Activated T-helper 17 cell treated with anti-CD3 and anti-CD28 coated beads, Interleukin-2, amount 50 U/mL, for 72 hours (primary cell): ENCODE measurements around the gene ARF3. TPM values are rescaled to one million over a fixed set of nuclear protein-coding genes. Genes with fewer than 3 reads are reported as not detected.

Experiments
- ATAC-seq: fragments of 150-1000 bp; cut with Tn5 transposase; replicated peaks from 2 replicates; pipeline ENCODE4 v1.10.0; 2021; ENCODE audit warnings: mild to moderate bottlenecking, moderate library complexity
- H3K27ac Mint-ChIP-seq: one replicate; pipeline ENCODE4 v1.8.0; 2022; ENCODE audit warnings: mixed read lengths
- H3K27me3 Mint-ChIP-seq: one replicate; pipeline ENCODE4 v1.8.0; 2022; ENCODE audit warnings: mixed read lengths
- H3K36me3 Mint-ChIP-seq: one replicate; pipeline ENCODE4 v1.8.0; 2022; ENCODE audit warnings: low read depth, mild to moderate bottlenecking, mixed read lengths
- H3K4me1 Mint-ChIP-seq: one replicate; pipeline ENCODE4 v1.8.0; 2022; ENCODE audit warnings: mixed read lengths
- H3K4me3 Mint-ChIP-seq: one replicate; pipeline ENCODE4 v1.8.0; 2022; ENCODE audit warnings: mild to moderate bottlenecking, mixed read lengths
- H3K9me3 Mint-ChIP-seq: one replicate; pipeline ENCODE4 v1.8.0; 2022; ENCODE audit warnings: mixed read lengths
- total RNA-seq, 2 donors: library from RNA; stranded (reverse); gene quantifications; one replicate each; pipeline ENCODE4 v1.2.3, GENCODE V29; 2022

Gene ARF3
- total RNA-seq, 2 donors from 2014 or later = 84.1 to 128 TPM

- H3K9me3 Mint-ChIP-seq = no peaks in the 10 kb centered on the region
- ATAC-seq = no peak
- peaks cover 36% of the 10 kb centered on the region for H3K27me3 Mint-ChIP-seq
- no peak overlapping the region for H3K4me3 Mint-ChIP-seq
- H3K27ac Mint-ChIP-seq = peak overlapping the region; percentile 0
- no peaks in the 10 kb centered on the region for H3K36me3 Mint-ChIP-seq
- peaks cover 11% of the 10 kb centered on the region for H3K4me1 Mint-ChIP-seq
Observed at GRCh38 chr12:48990552-48990951, 33.3 kb upstream of the ARF3 start.

- no peaks in the 10 kb centered on the region for H3K36me3 Mint-ChIP-seq
- peak; percentile 88 for ATAC-seq
- H3K27ac Mint-ChIP-seq = no peak overlapping the region
- no peaks in the 10 kb centered on the region for H3K9me3 Mint-ChIP-seq
- H3K4me1 Mint-ChIP-seq = peaks cover 4% of the 10 kb centered on the region
- no peak overlapping the region for H3K4me3 Mint-ChIP-seq
- peaks cover 25% of the 10 kb centered on the region for H3K27me3 Mint-ChIP-seq
Observed at GRCh38 chr12:48988030-48988649, 30.9 kb upstream of the ARF3 start.

GRCh38 chr12:48986720-48987291 lies 29.5 kb upstream of the ARF3 start:
- peaks cover 4% of the 10 kb centered on the region for H3K36me3 Mint-ChIP-seq
- peaks cover 12% of the 10 kb centered on the region for H3K4me1 Mint-ChIP-seq
- no peak for ATAC-seq
- H3K27ac Mint-ChIP-seq = no peak overlapping the region
- H3K9me3 Mint-ChIP-seq = no peaks in the 10 kb centered on the region
- peaks cover 32% of the 10 kb centered on the region for H3K27me3 Mint-ChIP-seq
- no peak overlapping the region for H3K4me3 Mint-ChIP-seq

- H3K27me3 Mint-ChIP-seq = peaks cover 36% of the 10 kb centered on the region
- no peaks in the 10 kb centered on the region for H3K9me3 Mint-ChIP-seq
- peaks cover 17% of the 10 kb centered on the region for H3K4me1 Mint-ChIP-seq
- peaks cover 9% of the 10 kb centered on the region for H3K36me3 Mint-ChIP-seq
- ATAC-seq = no peak
- H3K27ac Mint-ChIP-seq = no peak overlapping the region
- H3K4me3 Mint-ChIP-seq = no peak overlapping the region
Observed at GRCh38 chr12:48985901-48986300, 28.6 kb upstream of the ARF3 start.

GRCh38 chr12:48985475-48985897 lies 28.2 kb upstream of the ARF3 start:
- Mint-ChIP-seq H3K4me1 (peaks cover 17% of the 10 kb centered on the region), H3K9me3 (no peaks in the 10 kb centered on the region), H3K27ac (no peak overlapping the region), H3K36me3 (peaks cover 9% of the 10 kb centered on the region), H3K4me3 (no peak overlapping the region), H3K27me3 (peaks cover 35% of the 10 kb centered on the region)
- no peak for ATAC-seq

- peaks cover 9% of the 10 kb centered on the region for H3K36me3 Mint-ChIP-seq
- peaks cover 21% of the 10 kb centered on the region for H3K4me1 Mint-ChIP-seq
- H3K27ac Mint-ChIP-seq = peak overlapping the region; percentile 57
- H3K27me3 Mint-ChIP-seq = peaks cover 29% of the 10 kb centered on the region
- H3K9me3 Mint-ChIP-seq = no peaks in the 10 kb centered on the region
- H3K4me3 Mint-ChIP-seq = peak overlapping the region; percentile 75
- ATAC-seq = no peak
Observed at GRCh38 chr12:48982397-48983080, 25.3 kb upstream of the ARF3 start.

GRCh38 chr12:48981757-48982157 lies 24.5 kb upstream of the ARF3 start:
- no peak for ATAC-seq
- peaks cover 29% of the 10 kb centered on the region for H3K27me3 Mint-ChIP-seq

GRCh38 chr12:48980953-48981756 lies 23.9 kb upstream of the ARF3 start:
- ATAC-seq = peak; percentile 4
- peaks cover 29% of the 10 kb centered on the region for H3K27me3 Mint-ChIP-seq
- no peaks in the 10 kb centered on the region for H3K9me3 Mint-ChIP-seq
- peaks cover 9% of the 10 kb centered on the region for H3K36me3 Mint-ChIP-seq
- H3K27ac Mint-ChIP-seq = peak overlapping the region; percentile 57
- peaks cover 29% of the 10 kb centered on the region for H3K4me1 Mint-ChIP-seq
- H3K4me3 Mint-ChIP-seq = peak overlapping the region; percentile 75

More at GRCh38 chr12:48981757-48982157, 24.5 kb upstream of the ARF3 start:
- H3K9me3 Mint-ChIP-seq = no peaks in the 10 kb centered on the region
- H3K4me1 Mint-ChIP-seq = peaks cover 29% of the 10 kb centered on the region
- H3K4me3 Mint-ChIP-seq = peak overlapping the region; percentile 75
- peak overlapping the region; percentile 57 for H3K27ac Mint-ChIP-seq
- H3K36me3 Mint-ChIP-seq = peaks cover 9% of the 10 kb centered on the region

- peak overlapping the region; percentile 75 for H3K4me3 Mint-ChIP-seq
- H3K9me3 Mint-ChIP-seq = no peaks in the 10 kb centered on the region
- H3K27ac Mint-ChIP-seq = no peak overlapping the region
- peaks cover 9% of the 10 kb centered on the region for H3K36me3 Mint-ChIP-seq
- H3K4me1 Mint-ChIP-seq = peaks cover 29% of the 10 kb centered on the region
- H3K27me3 Mint-ChIP-seq = peaks cover 29% of the 10 kb centered on the region
- ATAC-seq = no peak
Observed at GRCh38 chr12:48980389-48980952, 23.2 kb upstream of the ARF3 start.

- no peak for ATAC-seq
- Mint-ChIP-seq H3K27me3 (peaks cover 29% of the 10 kb centered on the region), H3K9me3 (no peaks in the 10 kb centered on the region), H3K4me1 (peaks cover 29% of the 10 kb centered on the region), H3K27ac (peak overlapping the region; percentile 20), H3K36me3 (peaks cover 9% of the 10 kb centered on the region), H3K4me3 (peak overlapping the region; percentile 75)
Observed at GRCh38 chr12:48979602-48980388, 22.5 kb upstream of the ARF3 start.

GRCh38 chr12:48978741-48979601 lies 21.7 kb upstream of the ARF3 start:
- Mint-ChIP-seq H3K27ac (peak overlapping the region; percentile 20), H3K4me3 (peak overlapping the region; percentile 75), H3K4me1 (peaks cover 29% of the 10 kb centered on the region), H3K9me3 (no peaks in the 10 kb centered on the region), H3K27me3 (peaks cover 31% of the 10 kb centered on the region), H3K36me3 (peaks cover 9% of the 10 kb centered on the region)
- ATAC-seq = no peak

- Mint-ChIP-seq H3K4me3 (peak within 1 kb of the TSS; percentile 75), H3K4me1 (peaks cover 29% of the 10 kb centered on the region), H3K9me3 (no peaks in the 10 kb centered on the region), H3K27ac (peak within 1 kb of the TSS; percentile 72), H3K27me3 (peaks cover 34% of the 10 kb centered on the region), H3K36me3 (peaks cover 9% of the 10 kb centered on the region)
- peak; percentile 6 for ATAC-seq
Observed at GRCh38 chr12:48978291-48978740, 21.0 kb upstream of the ARF3 start, which contains the start of gene WNT1. Gene WNT1 (plus strand): TSS chr12:48978322. CDS start chr12:48978651, 329 bp downstream.
